Smooth muscle cell (in vitro differentiated cells): ENCODE measurements around the gene DNAJC5G. TPM values are rescaled to one million over a fixed set of nuclear protein-coding genes. Genes with fewer than 3 reads are reported as not detected.
A peak's percentile ranks its signal among the peaks of the same experiment; 100 is the strongest.
"Not testable (repeated sequence)": the region's sequence is repeated elsewhere in the genome, so short reads cannot be mapped to it uniquely, and the experiment has no call there.

Experiments used
- DNase-seq: peaks from one replicate; lab custom pipeline; 2025; ENCODE audit not compliant: unreplicated experiment; lab: John Stamatoyannopoulos, UW
- H2AFZ ChIP-seq: fragments of 200-600 bp; sonication (generic); 2 replicates; pipeline ENCODE4 v1.6.0; 2016; ENCODE audit warnings: antibody characterized with exemption, low read depth, mild to moderate bottlenecking
- H3F3A ChIP-seq: fragments of 200-600 bp; sonication (generic); 2 replicates; pipeline ENCODE4 v1.6.0; 2017; ENCODE audit warnings: antibody characterized with exemption, low read depth
- H3K27ac ChIP-seq: fragments of 200-600 bp; sonication (generic); 2 replicates; pipeline ENCODE4 v1.5.1; 2016; ENCODE audit warnings: low read depth, mild to moderate bottlenecking
- H3K27me3 ChIP-seq: fragments of 200-600 bp; sonication (generic); 2 replicates; pipeline ENCODE4 v1.6.1; 2016; ENCODE audit warnings: low read depth, mild to moderate bottlenecking
- H3K36me3 ChIP-seq: fragments of 200-600 bp; sonication (generic); 2 replicates; pipeline ENCODE4 v1.5.1; 2016; ENCODE audit warnings: low read depth
- H3K4me1 ChIP-seq: fragments of 200-600 bp; sonication (generic); 2 replicates; pipeline ENCODE4 v1.5.1; 2016; ENCODE audit warnings: low read depth
- H3K4me2 ChIP-seq: fragments of 200-600 bp; sonication (generic); 2 replicates; pipeline ENCODE4 v1.6.0; 2016; ENCODE audit warnings: mild to moderate bottlenecking
- H3K4me3 ChIP-seq: fragments of 200-600 bp; sonication (generic); 2 replicates; pipeline ENCODE4 v1.5.1; 2016; ENCODE audit warnings: mild to moderate bottlenecking
- H3K79me2 ChIP-seq: fragments of 200-600 bp; sonication (generic); 2 replicates; pipeline ENCODE4 v1.6.0; 2016; ENCODE audit warnings: low read depth, mild to moderate bottlenecking
- H3K9ac ChIP-seq: fragments of 200-600 bp; sonication (generic); 2 replicates; pipeline ENCODE4 v1.6.0; 2016; ENCODE audit warnings: low read depth
- H3K9me3 ChIP-seq: fragments of 200-600 bp; sonication (generic); replicated peaks from 2 replicates; pipeline ENCODE4 v1.5.1; 2016; ENCODE audit warnings: low read depth
- H4K20me1 ChIP-seq: fragments of 200-600 bp; sonication (generic); 2 replicates; pipeline ENCODE4 v1.6.0; 2016; ENCODE audit warnings: low read depth
- WGBS: methylation state at CpG from one replicate; pipeline ENCODE4 v1.1.7; 2016; ENCODE audit warnings: low lambda C conversion rate; 5-methylcytosine and 5-hydroxymethylcytosine counted together
- polyA plus RNA-seq: library from polyadenylated mRNA; unstranded; fragments of >200 nt; fragmentation: Nextera tagmentation; extraction: Ambion mirVana; gene quantifications from 2 replicates; pipeline ENCODE4 v1.2.1, GENCODE V29; 2016
- total RNA-seq: library from RNA; depleted of rRNA; stranded (reverse); fragments of >200 nt; gene quantifications from 2 replicates; pipeline ENCODE4 v1.2.3, GENCODE V29; 2014
- TF ChIP-seq, protein P1 (sequence below): fragments of 200-600 bp; sonication (generic); IDR thresholded peaks from 2 replicates; pipeline ENCODE4 v1.5.1; 2017; ENCODE audit warnings: borderline replicate concordance, mild to moderate bottlenecking, antibody characterized with exemption; ENCODE audit not compliant: insufficient read depth, poor library complexity, severe bottlenecking

The DNAJC5G gene
- total and polyA plus RNA-seq, 2 experiments from 2014 or later, result not detected

DNA sequence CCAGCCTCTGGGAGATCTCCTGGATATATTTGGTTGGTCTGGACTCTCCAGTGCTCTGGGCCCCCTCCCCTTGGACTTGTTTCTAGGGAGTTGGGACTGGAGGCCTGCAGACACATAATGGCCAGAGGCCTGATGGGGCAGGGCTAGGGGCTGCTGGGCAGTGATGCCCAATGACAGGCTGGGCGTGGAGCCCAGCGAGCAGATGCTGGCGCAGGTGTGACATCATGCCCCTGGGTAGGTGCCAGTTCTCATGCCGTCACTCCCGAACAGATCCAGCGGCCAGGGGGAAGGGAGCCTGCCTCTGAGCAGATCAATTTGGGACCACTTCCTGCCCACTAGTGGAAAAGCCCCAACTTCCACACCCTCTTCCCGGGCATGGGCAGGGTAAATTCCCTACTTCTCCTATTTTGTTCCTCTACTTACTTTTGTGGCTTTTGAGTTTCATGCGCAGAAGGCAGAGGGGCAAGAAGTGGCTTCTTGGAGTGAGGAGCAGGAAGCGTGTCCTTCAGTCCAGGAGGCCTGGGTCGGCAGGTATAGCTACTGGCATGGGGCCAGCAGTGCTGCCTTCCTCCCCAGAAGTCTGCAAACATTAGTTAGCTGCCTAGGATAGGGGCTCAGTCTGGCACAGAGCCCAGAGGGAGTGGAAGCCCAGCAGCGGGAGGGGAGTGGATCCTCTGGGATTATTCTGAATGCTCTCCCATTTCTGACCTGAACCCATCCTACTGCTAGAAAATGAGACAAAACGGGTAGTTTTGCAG lies 41.6 kb downstream of the DNAJC5G start:
- WGBS, result 98% methylated on average over 12 of the region's 12 CpGs

DNA sequence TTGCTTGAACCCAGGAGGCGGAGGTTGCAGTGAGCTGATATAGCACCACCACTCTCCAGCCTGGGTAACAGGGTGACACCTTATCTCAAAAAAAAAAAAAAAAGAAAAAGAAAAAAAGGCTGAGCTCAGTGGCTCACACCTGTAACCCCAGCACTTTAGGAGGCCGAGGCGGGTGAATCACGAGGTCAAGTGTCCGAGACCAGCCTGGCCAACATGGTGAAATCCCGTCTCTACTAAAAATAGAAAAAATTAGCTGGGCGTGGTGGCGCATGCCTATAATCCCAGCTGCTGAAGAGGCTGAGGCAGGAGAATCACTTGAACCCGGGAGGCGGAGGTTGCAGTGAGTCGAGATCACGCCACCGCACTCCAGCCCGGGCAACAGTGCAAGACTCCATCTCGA lies 44.6 kb downstream of the DNAJC5G start:
- not testable (repeated sequence) for H3K79me2 ChIP-seq, H3K4me2 ChIP-seq, H3K9ac ChIP-seq, H3K36me3 ChIP-seq, H4K20me1 ChIP-seq, H3K9me3 ChIP-seq, H2AFZ ChIP-seq, DNase-seq, H3F3A ChIP-seq, H3K4me3 ChIP-seq, H3K27me3 ChIP-seq, H3K27ac ChIP-seq
- 96% methylated on average over 15 of the region's 15 CpGs for WGBS
- peaks cover 24% of the 10 kb centered on the region for H3K4me1 ChIP-seq

More for the DNA sequence above, 41.6 kb downstream of the DNAJC5G start:
- TF ChIP-seq, protein P1, sequence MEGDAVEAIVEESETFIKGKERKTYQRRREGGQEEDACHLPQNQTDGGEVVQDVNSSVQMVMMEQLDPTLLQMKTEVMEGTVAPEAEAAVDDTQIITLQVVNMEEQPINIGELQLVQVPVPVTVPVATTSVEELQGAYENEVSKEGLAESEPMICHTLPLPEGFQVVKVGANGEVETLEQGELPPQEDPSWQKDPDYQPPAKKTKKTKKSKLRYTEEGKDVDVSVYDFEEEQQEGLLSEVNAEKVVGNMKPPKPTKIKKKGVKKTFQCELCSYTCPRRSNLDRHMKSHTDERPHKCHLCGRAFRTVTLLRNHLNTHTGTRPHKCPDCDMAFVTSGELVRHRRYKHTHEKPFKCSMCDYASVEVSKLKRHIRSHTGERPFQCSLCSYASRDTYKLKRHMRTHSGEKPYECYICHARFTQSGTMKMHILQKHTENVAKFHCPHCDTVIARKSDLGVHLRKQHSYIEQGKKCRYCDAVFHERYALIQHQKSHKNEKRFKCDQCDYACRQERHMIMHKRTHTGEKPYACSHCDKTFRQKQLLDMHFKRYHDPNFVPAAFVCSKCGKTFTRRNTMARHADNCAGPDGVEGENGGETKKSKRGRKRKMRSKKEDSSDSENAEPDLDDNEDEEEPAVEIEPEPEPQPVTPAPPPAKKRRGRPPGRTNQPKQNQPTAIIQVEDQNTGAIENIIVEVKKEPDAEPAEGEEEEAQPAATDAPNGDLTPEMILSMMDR, result no peak
- Histone ChIP-seq H3K27ac (no peak overlapping the region), H3K9ac (no peak overlapping the region), H2AFZ (no peak overlapping the region), H3K4me2 (no peak overlapping the region), H3K36me3 (no peaks in the 10 kb centered on the region), H3K4me3 (no peak overlapping the region), H3K27me3 (no peaks in the 10 kb centered on the region), H4K20me1 (peaks cover 20% of the 10 kb centered on the region), H3F3A (no peaks in the 10 kb centered on the region), H3K79me2 (no peaks in the 10 kb centered on the region), H3K9me3 (no peaks in the 10 kb centered on the region), H3K4me1 (peaks cover 8% of the 10 kb centered on the region)
- DNase-seq, result no peak

DNA sequence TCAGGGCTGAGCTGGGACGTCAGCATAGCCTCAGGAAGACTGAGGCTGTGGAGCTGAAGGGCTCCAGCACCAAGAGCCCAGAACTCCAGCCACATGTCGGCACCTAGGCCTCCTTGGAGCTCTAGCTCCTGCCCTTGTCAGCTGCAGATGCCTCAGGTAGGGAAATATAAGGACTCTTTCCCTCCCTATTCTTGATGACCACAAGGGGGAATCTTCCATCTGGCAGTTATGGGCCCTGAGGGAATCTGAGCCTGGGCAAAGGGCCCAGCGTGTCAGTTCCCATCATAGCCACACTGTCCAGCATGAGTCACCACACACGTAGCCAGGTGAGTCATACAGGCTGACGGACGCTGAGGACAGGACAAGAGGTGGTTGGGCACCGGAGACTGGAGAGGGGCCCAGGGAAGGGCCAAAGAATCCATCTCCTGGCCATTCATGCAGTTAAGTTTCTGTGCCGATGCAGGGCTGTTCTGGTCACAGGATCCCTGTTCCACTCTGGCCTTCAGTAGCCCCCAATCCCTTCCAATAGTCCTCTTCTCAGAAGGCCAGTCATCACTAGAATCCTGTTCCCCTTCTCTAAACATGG lies 45.8 kb downstream of the DNAJC5G start:
- Histone ChIP-seq H3K27me3 (no peaks in the 10 kb centered on the region), H3K36me3 (no peaks in the 10 kb centered on the region), H4K20me1 (no peaks in the 10 kb centered on the region), H3K4me1 (peaks cover 24% of the 10 kb centered on the region), H3K9ac (peak overlapping the region; percentile 98), H3F3A (peaks cover 8% of the 10 kb centered on the region), H2AFZ (no peak overlapping the region), H3K4me3 (no peak overlapping the region), H3K27ac (peak overlapping the region; percentile 92), H3K9me3 (no peaks in the 10 kb centered on the region), H3K79me2 (peaks cover 7% of the 10 kb centered on the region), H3K4me2 (peak overlapping the region; percentile 99)
- WGBS, result 34% methylated on average over 8 of the region's 8 CpGs
- no peak for DNase-seq
- TF ChIP-seq, protein P1, result peak; percentile 49

DNA sequence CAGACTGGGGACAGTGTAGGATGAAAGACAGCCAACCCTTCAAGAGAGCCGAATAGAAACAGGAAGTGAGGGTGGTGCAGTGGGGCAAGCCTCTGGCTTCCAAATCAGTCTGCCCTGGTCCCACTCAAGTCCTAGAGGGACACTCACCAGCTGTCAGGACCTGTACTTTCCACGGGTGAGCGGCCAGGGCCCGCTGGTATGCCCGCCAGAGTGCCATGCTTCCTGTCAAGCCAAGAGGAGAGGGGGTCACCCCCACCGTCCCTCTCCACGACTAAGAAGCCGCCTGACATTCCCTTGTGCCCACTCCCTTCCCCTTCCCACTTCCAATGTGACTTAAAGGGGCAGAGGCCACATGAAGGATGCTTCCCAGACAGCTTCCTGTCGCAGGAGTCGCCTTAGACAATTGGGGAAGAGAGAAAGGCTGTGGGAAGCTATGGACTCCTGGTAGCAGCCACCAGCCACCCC lies 47.1 kb downstream of the DNAJC5G start:
- peak overlapping the region; percentile 98 for H3K9ac ChIP-seq
- peak overlapping the region; percentile 70 for H3K4me3 ChIP-seq
- H3K79me2 ChIP-seq, result peaks cover 7% of the 10 kb centered on the region
- H4K20me1 ChIP-seq, result no peaks in the 10 kb centered on the region
- peak overlapping the region; percentile 99 for H3K4me2 ChIP-seq
- no peaks in the 10 kb centered on the region for H3K9me3 ChIP-seq
- H3K27ac ChIP-seq, result peak overlapping the region; percentile 92
- H3F3A ChIP-seq, result peaks cover 8% of the 10 kb centered on the region
- no peak for DNase-seq
- TF ChIP-seq, protein P1, result no peak
- H2AFZ ChIP-seq, result peak overlapping the region; percentile 82
- H3K4me1 ChIP-seq, result peaks cover 24% of the 10 kb centered on the region
- no peaks in the 10 kb centered on the region for H3K36me3 ChIP-seq
- WGBS, result 13% methylated on average over 10 of the region's 10 CpGs
- H3K27me3 ChIP-seq, result no peaks in the 10 kb centered on the region
